ENCODE results near the gene RYR1.

The RYR1 gene

DNA sequence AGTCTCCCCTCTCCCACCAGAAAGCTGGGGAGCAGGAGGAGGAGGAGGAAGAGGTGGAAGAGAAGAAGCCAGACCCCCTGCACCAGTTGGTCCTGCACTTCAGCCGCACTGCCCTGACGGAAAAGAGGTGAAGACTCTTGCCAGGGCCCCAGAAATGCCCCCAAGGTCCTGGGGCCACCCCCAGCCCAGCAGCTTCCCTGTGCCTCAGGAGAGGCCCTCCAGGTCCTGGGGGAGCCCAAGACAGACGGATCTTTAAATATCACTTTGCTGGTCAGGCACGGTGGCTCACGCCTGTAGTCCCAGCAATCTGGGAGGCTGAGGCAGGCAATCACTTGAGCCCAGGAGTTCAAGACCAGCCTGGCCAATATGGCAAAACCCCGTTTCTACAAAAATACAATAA is 95.4 kb downstream of the RYR1 start:
- peak overlapping the region; percentile 42 for H3K27ac Mint-ChIP-seq

DNA sequence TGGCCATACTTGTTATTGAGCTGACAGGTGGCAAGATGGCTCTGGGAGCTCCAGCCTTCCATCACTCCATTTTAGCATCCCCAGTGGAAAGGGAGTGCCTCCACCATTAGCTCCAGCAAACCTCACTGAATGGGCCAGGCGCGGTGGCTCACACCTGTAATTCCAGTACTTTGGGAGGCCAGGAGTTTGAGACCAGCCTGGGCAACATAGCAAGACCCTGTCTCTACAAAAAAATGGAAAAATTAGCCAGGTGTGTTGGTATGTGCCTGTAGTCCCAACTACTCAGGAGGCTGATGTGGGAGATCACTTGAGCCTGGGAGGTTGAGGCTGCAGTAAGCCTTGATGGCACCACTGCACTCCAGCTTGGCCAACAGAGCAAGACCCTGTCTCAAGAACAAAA is 98.0 kb downstream of the RYR1 start:
- peaks cover 23% of the 10 kb centered on the region for H3K9me3 Mint-ChIP-seq

More for the DNA sequence above, 95.4 kb downstream of the RYR1 start:
- Mint-ChIP-seq H3K4me3 (no peak overlapping the region), H3K27me3 (ENCODE audit: low read depth, poor library complexity) (peaks cover 4% of the 10 kb centered on the region), H3K9me3 (no peaks in the 10 kb centered on the region), H3K4me1 (peaks cover 13% of the 10 kb centered on the region), H3K36me3 (ENCODE audit: low read depth) (no peaks in the 10 kb centered on the region)
- TF ChIP-seq, protein P1, sequence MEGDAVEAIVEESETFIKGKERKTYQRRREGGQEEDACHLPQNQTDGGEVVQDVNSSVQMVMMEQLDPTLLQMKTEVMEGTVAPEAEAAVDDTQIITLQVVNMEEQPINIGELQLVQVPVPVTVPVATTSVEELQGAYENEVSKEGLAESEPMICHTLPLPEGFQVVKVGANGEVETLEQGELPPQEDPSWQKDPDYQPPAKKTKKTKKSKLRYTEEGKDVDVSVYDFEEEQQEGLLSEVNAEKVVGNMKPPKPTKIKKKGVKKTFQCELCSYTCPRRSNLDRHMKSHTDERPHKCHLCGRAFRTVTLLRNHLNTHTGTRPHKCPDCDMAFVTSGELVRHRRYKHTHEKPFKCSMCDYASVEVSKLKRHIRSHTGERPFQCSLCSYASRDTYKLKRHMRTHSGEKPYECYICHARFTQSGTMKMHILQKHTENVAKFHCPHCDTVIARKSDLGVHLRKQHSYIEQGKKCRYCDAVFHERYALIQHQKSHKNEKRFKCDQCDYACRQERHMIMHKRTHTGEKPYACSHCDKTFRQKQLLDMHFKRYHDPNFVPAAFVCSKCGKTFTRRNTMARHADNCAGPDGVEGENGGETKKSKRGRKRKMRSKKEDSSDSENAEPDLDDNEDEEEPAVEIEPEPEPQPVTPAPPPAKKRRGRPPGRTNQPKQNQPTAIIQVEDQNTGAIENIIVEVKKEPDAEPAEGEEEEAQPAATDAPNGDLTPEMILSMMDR (IDR thresholded peaks at IDR 0.05): no peak
- no peak for DNase-seq

DNA sequence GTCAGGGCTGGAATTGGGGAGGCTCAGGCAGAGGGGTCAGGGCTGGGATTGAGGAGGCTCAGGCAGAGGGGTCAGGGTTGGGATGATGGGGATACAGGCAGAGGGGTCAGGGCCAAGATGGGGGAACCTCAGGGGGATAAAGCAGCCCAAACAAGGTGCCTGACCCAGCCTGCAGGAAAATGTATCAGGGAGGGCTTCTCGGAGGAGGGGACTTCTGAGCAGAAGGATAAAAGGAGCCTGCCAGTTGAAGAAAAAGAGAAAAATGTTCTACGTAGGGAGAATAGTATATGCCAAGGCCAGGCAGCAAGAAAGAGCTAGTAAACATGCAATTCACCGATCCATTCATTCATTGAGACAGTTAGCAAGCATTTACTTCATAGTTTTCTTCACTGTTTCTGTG is 99.4 kb downstream of the RYR1 start:
- Mint-ChIP-seq H3K27ac (peak overlapping the region; percentile 60), H3K27me3 (ENCODE audit: low read depth, poor library complexity) (peaks cover 7% of the 10 kb centered on the region), H3K9me3 (peaks cover 31% of the 10 kb centered on the region), H3K36me3 (ENCODE audit: low read depth) (peaks cover 23% of the 10 kb centered on the region), H3K4me3 (no peak overlapping the region), H3K4me1 (peaks cover 5% of the 10 kb centered on the region)
- TF ChIP-seq, protein P1 (IDR thresholded peaks at IDR 0.05): no peak
- DNase-seq: no peak

More for the DNA sequence above, 98.0 kb downstream of the RYR1 start:
- Mint-ChIP-seq H3K27me3 (ENCODE audit: low read depth, poor library complexity) (peaks cover 8% of the 10 kb centered on the region), H3K36me3 (ENCODE audit: low read depth) (peaks cover 22% of the 10 kb centered on the region), H3K27ac (no peak overlapping the region), H3K4me3 (no peak overlapping the region), H3K4me1 (peaks cover 5% of the 10 kb centered on the region)
- TF ChIP-seq, protein P1 (IDR thresholded peaks at IDR 0.05): no peak
- DNase-seq: no peak

DNA sequence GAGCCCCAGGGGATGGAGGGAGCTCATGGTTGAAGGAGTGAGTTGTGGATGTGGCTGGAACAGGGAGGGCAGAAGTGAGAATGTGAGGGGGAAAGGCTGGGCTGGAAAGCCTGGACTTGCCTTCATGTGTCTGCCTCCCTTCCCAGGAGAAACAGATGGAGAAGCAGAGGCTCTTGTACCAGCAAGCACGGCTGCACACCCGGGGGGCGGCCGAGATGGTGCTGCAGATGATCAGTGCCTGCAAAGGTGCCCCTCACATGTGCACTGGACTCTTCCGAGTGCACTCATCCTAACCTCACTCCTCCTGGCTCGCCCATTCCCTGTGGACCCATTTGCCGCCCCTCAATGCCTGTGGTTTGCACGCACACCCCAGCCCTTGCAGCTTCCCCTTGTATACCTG is 101.1 kb downstream of the RYR1 start:
- peaks cover 23% of the 10 kb centered on the region for H3K36me3 Mint-ChIP-seq (ENCODE audit: low read depth)
- no peak overlapping the region for H3K27ac Mint-ChIP-seq
- H3K27me3 Mint-ChIP-seq (ENCODE audit: low read depth, poor library complexity): peaks cover 12% of the 10 kb centered on the region
- no peak for DNase-seq
- H3K4me3 Mint-ChIP-seq: no peak overlapping the region
- H3K9me3 Mint-ChIP-seq: peaks cover 31% of the 10 kb centered on the region
- H3K4me1 Mint-ChIP-seq: no peaks in the 10 kb centered on the region
- TF ChIP-seq, protein P1 (IDR thresholded peaks at IDR 0.05): no peak

DNA sequence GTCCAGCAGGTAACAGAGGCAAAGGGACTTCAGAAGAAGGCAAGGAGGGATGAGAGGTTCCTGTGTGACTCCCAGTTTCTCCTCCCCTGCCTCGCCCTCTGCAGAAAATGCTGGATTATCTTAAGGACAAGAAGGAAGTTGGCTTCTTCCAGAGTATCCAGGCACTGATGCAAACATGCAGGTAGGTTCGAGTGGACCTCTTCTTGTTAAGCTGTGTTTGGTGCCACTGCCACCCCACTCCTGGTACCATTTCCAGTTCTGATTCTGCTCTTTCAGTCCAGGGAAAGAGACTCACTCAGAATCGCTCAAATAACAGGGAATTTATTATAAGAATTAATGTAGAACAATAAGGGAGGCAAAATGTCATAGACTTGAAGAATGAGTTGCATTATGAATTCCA is 101.7 kb downstream of the RYR1 start:
- no peak overlapping the region for H3K4me3 Mint-ChIP-seq
- DNase-seq: no peak
- H3K27ac Mint-ChIP-seq: no peak overlapping the region
- peaks cover 31% of the 10 kb centered on the region for H3K9me3 Mint-ChIP-seq
- TF ChIP-seq, protein P1 (IDR thresholded peaks at IDR 0.05): no peak
- H3K36me3 Mint-ChIP-seq (ENCODE audit: low read depth): peaks cover 23% of the 10 kb centered on the region
- H3K27me3 Mint-ChIP-seq (ENCODE audit: low read depth, poor library complexity): peaks cover 12% of the 10 kb centered on the region
- H3K4me1 Mint-ChIP-seq: no peaks in the 10 kb centered on the region

DNA sequence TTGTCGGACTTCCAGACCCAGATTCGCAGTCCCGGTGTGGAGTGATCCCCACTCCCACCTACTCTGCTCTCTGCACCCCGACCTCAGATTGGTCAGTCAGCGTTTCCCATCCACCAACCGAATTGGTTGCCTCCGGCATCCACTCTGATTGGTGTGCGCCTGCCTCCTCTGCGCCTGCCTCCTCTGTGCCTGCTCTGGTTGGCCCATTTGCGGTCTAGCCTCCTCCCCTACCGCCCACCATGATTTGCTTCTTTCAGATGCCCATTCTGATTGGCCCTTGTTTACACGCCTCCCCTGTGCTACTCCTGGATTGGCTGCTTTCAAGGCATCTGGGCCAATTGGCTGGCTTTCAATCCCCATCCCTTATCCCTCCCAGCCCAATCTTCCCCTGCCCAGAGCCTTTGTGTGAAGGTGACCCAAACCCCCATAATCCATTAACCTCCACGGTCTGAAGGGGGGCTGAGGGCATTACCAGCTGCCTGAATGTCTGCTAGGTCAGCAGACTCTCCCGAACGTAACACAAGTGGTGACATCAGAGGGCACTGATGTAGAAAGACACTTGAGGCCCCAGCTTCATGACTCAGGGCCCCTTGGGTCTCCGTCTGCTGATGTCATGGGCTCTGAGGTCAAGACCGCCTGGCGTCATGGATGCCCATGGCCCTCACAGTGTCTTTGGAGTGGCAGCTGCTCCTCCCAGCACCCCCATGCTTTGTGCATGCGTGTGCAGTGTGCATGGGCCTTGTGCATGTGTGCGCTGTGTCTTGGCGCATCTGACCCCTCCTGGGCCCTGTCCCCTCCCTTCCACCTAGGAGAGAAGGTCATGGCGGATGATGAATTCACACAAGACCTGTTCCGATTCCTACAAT is 103.8 kb downstream of the RYR1 start:
- TF ChIP-seq, protein P1 (IDR thresholded peaks at IDR 0.05): no peak
- Mint-ChIP-seq H3K27ac (no peak overlapping the region), H3K27me3 (ENCODE audit: low read depth, poor library complexity) (peaks cover 12% of the 10 kb centered on the region), H3K9me3 (peaks cover 31% of the 10 kb centered on the region), H3K4me1 (no peaks in the 10 kb centered on the region), H3K36me3 (ENCODE audit: low read depth) (peaks cover 23% of the 10 kb centered on the region), H3K4me3 (no peak overlapping the region)
- no peak for DNase-seq

All from nephron progenitor cell (in vitro differentiated cells).